Urothelium cell line (cell line): ENCODE data around the gene P2RY2.

ENCODE experiments used
- DNase-seq: peaks from one replicate; pipeline ENCODE4 v3.0.0; 2011; ENCODE audit warnings: low spot score, mixed read lengths
- FAIRE-seq: peaks from 2 replicates; lab custom pipeline; 2011; peaks lifted over from hg19 to GRCh38; lab: Jason Lieb, UNC

Gene P2RY2

DNA sequence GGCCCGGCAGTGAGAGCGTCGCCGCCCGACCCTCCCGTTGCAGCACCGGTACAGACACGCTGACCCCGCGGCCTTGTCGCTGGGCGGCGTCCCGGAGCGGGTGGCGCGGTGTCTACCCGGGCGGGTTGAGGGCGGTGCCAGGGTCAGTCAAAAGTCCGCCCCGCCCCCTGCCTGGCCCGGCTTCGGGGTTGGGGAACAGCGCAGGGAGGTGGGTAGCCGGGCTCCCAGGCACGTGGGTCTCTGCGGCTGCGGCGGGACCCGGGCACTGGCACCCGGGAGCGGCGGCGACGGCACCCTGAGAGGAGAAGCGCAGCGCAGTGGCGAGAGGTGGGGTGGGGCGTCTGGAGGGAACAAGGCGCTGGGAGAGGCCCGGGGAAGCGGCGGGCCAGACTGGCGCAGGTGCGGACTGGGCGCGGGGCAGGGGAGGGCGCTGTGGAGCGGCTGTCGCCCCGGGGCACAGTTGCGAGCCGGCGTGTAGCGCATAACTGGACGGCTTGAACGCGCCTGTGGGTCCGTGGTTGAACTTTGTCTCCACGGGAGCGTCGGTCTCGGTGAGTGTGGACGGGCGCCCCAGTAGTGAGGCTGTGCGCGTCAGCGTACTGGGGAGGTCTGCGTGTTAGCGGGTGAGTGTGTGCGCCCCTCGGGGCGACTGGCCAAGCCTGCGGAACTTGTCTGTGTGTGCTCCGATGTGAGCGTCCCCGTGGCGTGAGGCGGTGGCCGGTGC lies at the start of gene P2RY2:
Gene P2RY2 (plus strand): TSS at position 176 of the 724 bp plus-strand sequence. CDS start 15,879 bp downstream, outside the sequence.
- FAIRE-seq = no peak
- peak; percentile 30 for DNase-seq

DNA sequence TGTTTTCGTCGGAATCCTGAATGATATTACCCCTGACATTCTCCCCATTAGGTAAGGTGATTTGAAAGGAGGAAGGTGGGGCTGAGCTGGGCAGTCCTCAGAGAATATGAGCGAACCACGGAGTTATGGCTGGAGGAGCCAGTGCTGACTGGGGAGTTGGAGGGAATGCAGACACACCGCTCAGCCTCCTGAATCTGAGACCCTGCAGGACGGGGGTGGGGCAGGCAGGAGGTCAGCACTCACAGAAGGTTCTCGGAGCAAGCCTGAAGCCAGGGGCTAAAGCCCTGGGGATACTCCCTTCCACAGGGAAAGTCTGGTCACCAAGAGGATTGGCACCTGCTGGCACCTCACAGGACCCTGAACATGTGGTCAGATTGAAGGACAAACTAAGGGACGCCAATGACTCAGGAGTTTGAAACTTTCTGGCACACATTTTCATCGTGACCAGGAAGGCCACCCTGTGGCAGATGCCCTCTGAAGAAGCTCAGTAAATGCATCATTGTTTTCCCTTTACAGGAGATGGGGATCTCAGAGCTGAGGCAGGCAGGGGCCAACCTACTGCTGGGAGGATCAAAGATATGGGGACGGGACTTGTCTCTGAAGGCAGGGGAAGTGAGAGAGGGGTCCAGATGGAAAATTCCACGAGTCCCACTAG lies 49.0 kb upstream of the P2RY2 start:
- no peak for FAIRE-seq
- DNase-seq = no peak

DNA sequence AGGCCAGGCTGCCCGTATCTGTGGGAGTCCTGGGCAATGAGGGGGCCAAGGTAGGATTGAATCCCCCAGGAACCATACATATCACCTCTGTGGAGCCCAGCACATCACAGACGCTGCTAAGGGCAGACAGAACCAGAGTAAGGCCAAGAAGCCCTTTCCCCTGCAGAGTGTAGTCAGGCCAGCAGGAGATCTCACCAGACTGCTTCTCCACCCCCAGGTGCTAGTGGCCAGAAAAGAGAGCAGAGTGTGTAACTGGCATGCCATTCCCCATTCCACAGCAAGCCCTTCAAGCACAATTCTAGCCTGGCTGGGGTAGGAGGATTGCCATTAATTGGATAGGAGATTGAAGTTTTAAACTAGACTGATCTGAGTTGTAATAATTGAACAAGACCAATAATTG lies 47.9 kb upstream of the P2RY2 start:
- FAIRE-seq (no peak), DNase-seq (no peak)

DNA sequence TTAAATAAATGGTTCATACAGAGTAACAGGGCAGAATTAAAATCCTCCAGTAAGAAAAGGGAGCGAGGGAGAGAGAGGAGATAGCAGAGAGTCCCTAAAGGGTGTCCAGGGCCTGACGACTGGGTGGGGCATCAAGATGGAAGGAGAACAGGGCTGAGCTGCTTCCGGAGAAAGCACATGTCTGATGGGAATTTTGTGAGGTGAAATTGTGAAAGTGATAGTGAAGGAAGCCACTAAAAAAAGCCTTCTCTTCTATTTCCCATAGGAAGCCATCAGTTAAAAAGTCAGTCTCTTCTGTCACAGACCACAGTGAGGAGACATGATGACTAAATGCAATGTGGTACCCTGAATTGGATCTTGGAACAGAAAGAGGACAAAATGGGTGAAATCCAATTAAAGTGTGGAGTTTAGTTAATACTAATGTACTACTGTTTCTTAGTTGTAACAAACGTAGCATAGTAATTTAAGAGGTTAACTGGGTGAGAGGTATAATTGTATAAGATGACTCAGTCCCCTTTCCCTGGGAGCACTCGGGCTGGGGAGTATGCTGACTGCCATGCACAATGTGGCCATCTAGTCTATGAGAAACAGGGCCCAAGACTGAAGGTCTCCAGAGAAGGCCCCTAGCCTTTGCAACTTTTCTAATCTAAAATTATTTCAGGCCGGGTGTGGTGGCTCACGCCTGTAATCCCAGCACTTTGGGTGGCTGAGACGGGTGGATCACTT lies 46.5 kb upstream of the P2RY2 start:
- FAIRE-seq (no peak), DNase-seq (no peak)

DNA sequence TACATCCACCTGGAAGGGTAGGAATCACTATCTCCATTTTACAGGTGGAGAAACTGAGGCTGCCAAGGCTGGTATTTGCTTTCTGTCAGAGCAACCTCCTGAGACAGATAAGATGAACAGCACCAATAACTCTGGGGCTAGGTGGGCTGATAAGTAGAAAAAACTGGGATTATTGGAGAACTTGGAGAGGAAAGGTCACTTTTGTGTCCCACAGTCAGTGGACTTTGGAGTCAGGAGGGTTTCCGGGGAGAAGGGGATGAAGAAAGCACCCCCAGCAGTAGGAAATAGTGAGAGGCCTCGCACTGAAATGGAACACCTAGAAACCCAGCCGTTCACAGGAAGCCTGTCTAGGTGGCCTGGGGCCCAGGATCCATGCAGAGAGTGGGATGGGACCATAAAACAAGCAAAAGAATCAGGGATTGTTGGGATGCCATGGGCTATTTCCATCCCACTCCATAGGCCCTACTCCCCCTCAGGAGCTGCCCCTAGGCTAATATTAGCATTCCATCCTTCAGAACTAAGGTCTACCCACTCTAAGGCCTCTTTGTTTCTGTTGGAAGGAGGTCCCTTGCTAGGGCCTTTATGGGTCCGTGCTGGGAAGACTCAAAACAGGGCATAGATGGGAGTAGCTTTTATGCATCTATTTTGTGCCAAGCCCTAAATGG lies 45.0 kb upstream of the P2RY2 start:
- FAIRE-seq (no peak), DNase-seq (no peak)

DNA sequence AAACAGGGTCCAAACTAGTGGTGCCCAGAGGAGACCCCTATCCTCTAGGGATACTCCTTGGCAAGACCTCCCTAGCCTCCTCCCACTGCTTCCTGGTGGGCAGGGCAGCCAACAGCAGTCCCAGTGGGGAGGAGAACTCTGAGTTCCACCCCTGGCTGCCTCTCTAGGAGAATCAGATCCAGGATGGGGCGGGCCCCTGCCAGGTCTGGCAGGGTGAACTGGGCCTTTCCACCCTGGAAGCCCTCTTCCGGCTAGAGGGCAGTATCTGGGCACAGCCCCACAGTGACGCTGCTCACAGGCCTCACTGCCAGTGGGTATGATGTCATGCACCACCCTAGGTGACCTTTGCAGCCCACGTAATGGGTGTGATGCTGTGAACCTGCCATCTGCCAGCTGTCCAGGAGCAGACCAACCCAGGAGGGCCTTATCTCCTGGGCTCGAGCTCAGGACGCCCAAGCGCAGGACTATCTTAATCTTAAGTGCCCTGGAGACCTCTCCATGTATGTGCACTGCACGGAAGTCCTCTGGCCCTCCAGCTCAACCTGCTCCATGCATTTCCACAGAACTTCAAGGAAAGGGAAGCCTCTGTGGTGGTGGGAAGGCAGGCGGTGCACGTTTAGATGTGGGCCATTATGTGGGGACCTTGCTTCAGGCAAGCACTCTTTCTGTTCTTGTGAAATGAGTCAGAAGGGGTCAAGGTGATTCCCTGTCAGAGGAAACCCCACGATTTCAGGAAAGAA lies 44.2 kb upstream of the P2RY2 start:
- no peak for DNase-seq
- FAIRE-seq = no peak

DNA sequence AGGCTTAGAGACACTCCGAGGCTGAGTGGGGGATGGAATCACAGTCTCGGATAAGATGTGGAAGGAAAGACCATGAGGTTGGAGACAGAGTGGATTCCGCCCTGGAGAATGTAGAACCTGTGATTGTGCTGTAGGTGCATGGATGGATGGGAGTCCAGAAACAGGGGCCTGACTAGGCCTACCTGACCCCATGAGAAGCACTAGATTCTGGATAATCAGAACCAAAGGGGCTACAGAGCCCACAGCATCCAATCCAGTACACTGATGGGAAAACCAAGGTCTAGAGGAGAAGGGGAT lies 43.6 kb upstream of the P2RY2 start:
- DNase-seq = no peak
- no peak for FAIRE-seq

DNA sequence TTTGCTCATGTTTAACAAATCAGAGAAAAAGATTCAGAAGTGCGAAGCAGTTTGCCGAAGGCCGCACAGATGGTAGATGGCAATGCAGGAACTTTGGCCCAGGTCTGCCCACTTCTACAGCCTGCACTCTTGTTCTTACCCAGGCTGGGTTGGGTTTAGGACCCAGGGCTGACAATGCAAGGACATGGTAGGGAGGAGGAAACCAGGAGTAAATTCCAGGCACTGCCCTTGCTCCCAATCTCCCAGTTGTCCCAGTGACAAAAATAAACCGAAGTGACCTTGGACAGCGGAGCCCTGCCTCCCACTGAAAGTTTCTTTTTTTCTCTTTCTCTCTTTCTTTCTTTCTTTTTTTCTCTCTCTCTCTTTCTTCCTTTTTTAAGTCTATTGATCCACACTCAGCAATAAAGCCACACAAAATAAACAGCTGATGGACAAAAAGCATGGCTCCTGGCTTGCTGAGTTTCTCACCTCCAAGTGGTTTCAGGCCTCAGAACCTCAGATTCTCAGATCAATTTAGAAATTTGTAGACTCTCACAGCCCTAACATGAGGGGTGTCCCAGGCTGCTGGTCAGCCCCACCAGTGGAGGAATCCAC lies 42.4 kb upstream of the P2RY2 start:
- FAIRE-seq = no peak
- no peak for DNase-seq

DNA sequence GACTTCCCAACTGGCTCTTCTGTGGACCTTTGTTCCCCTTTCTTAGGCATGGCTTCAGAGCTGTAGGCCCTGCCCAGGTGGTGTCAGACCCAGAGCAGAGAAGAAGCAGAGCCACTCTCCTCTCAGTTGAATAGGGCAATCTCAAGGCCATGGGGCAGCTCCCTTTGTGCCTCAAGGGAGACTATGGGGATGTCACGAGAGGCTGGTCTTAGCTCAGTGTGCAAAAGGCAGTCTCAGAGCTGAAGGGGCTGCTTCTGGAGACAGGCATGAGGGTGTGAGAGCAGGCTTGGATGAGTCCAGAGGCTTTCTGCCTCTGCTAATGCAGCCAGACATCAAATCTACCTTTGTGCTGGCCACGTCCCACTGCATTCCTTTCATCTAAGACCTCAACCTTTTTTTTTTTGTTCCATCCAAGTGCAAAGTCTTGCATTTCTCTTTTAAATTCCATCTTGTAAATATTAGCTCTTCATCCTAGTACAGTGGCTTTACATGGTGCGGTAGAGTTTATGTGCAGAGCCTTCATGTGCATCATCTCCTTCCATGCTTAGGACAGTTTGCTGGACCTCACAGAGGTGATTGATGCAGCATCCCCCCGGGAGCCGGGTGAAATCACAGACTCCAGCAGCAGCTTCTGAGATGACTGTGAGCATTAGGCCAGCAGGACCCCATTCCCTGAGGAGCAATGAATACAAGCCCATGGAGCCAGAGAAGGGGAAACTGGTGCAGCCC lies 41.8 kb upstream of the P2RY2 start:
- no peak for DNase-seq
- no peak for FAIRE-seq

DNA sequence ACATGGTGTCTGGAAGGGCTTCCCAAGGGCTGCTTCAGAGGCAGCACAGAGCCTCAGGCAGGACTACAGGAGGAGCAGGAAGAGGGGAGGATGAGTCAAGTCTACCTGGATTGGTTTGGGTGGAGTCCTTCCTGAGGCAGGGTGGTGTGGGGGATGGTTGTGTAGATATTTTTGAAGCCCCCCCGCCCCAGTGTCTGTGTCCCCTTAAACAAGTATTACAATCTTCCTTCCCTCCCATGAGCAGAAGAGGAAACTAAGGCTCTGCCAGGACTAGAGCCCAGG lies 41.3 kb upstream of the P2RY2 start:
- FAIRE-seq = no peak
- DNase-seq = no peak

DNA sequence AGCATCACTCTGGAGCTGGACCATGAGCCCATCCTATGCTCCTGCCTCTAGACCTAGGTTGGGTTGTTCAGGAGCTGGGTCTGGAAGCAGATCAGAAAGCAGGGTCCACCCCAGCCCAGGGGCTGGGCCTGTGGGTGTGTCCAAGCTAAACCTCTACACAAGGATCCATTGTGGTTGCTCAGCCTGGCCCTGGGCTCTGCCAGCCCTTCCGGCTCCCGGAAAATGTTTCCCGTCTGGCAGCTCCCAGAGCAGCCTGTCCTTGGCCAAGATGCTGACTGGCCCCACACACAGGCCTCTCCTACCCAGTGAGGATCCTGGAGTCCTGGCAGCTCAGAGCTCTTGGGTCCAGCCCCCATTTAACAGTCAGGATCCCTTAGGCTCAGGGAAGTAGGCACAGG lies 40.7 kb upstream of the P2RY2 start:
- DNase-seq (no peak), FAIRE-seq (no peak)

DNA sequence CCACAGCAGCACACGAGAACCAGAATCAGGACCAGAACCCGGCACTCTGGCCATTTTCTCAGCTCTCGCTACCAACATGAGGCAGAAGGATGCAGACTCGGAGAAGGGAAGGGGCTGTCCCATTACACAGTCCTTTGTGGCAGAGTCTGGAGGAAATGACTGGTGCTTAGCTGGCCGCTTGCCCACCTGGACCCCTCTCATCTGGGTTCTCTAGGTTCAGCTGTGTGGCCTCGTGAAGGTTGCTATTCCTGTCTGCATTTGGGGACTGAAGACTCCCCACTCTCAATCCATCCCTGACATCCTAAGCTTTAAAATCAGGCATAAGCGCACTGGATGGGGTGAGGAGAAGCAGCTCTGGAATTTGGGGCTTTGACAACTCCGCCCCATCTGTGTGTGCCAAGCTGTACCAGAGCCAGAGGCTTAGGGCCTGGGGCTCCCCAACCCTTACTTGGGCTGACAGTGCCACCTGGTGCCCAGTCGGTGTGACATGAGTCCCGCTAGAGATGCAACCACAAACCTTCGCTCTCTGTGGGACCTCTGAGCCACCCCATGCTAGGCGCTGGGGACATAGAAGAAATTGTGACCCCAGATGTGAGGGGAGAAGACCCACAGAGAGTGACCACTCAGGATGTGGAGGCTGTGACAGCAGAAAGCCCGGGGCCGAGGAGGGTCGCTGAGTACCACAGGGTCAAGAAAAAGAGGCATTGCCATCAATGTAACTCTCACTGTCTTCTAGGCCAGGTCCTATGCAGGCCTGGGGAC lies 40.1 kb upstream of the P2RY2 start:
- DNase-seq (peak; percentile 83), FAIRE-seq (no peak)

DNA sequence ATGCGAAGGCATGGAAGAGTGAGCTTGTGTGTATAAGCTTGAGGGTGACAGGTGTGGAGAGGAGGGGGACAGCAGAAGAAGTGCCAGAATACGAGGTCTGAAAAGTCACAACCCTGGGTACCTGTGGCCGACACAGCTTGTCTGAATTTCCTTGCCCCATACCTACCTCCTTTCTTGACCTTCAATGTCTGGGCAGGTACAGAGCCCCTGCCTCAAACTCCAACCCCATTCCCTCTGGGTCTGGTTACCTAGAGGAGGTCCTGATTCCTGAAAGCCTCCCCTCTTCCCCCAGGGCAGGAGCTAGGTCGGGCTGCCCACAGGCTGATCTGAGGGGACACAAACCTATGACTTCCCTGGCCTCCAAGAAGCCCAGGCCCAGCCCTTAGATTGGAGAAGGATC lies 39.4 kb upstream of the P2RY2 start:
- FAIRE-seq = no peak

DNA sequence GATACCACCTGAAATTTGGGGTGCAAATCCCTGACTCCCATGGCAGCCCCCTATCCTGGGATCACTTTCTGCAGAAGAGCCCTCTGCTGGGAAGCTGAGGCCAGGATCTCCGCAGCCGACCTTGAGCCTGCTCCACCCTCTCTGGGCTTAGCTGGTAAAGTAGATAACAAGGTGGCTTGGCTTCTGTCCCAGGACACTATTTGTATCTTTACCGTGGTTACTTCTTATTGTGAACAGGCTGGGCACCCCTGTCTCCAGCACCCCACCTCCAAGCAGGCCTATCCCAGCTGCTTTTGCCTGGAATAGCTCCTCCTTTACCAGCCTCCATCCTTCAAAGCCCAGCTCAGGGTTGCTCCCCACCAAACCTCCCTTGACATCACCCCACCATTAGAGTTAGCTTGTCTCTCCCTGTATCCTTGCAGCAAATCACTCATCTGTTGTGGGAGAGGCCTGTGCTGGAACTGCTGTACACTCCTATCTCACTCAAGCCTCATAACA lies 35.2 kb upstream of the P2RY2 start:
- FAIRE-seq = no peak
- no peak for DNase-seq

More for the DNA sequence above, 39.4 kb upstream of the P2RY2 start:
- no peak for DNase-seq

DNA sequence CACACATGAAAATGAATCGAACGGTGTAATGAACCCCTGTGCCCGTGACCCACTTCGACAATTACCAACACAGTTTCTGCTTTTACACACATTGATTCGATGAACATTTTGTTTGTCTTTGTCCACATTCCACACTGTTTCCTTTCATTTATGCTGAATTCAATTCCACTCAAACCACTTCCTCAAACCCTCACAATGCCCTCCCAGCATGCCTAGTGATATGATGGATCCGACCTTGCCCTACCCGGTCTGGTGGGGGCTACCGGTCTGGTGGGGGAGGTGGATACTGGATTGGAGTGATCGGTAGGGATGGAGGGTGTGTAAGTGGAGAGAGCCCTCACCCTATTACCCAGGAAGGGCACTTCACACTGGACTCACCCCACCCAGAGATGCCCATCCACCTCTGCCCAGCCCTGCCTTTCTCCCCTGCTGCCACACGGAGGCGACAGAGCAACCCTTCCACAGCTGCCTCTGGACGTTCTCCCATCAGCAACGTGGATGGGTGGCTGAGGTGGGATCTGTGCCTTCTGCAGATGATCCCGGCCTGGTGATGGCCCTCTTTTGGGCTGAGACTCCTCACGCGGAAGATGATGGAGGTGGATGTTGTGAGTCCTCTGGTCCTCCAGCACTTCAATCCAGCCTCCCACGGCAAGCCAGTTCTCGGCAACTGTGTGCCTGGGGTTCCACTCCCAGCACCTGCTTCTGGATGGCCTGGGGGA lies 33.0 kb upstream of the P2RY2 start:
- DNase-seq (peak; percentile 69), FAIRE-seq (no peak)

DNA sequence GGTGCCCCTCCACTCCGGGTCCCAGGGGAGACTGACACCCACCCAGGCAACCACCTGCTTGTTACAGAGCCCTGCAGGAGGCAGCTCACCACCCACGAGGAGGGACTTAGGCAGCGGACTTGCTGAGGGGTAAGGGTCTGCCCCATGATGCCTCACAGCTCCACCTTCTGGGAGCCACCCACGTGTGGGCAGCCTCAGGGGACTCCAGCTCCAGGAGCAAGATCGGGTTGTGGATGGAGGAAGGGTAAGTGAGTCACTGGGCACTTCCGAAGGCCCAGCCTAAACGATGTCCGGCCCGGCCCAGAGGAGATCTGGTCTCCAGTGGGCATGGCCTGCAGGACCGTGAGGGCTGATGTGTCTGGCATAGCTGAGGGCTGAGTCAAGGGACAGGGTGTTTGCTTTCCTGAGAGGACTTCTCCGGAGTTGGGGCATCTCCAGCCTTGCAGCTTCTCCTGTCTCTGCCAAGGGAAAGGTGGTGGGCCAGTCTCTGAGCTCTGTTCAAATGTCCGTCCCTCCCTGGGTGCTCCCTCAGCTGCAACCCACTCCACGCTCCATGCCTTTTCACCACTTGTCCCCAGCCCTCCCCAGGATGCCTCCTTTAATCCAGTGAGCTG lies 32.3 kb upstream of the P2RY2 start:
- peak; percentile 58 for DNase-seq
- no peak for FAIRE-seq

DNA sequence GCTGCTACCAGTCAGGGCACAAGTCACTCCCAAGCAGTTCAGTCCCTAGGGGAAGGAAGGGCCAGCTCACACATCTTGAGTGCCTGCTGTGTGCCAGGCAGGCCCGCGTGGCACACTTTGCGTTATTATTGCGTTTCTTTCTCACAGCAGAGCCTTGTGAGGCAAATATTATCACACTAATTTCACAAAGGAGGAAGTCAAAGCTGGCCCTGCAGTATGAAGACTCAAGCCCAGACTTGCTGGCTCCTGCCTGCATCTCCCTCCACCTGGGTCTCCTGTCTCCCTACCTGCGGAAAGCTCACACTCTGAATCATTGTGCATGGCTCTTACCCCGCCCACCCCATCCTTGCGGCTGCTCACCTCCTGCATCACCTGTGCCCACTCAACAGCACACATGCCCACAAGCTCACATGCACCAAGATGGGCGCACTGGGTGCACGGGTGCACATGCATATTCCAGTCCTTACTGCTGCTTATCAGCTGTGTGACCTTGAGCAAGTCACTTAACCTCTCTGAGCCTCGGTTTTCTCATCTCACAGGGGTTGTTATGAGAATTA lies 31.7 kb upstream of the P2RY2 start:
- no peak for DNase-seq
- no peak for FAIRE-seq

DNA sequence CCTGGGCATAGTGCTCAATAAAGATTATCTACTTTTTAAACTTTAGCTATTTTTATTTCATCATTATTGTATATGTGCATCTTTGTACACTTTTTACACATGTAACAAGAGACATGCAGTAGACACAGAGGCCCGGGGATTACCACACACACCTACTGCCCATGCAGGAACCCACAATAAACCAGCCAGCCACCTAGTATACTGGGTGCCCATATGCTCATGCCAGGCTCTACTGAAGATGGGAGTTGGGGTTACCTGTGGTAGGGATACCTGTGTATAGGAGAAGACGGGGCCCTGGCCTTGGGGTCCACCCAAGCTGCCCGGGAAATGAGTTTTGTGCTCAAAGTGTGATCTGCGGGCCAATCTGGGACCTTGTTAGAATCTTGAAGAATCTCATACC lies 31.2 kb upstream of the P2RY2 start:
- FAIRE-seq (no peak), DNase-seq (no peak)
